Measurements from ENCODE around the gene TSC2.
"Not testable (repeated sequence)": the region's sequence is repeated elsewhere in the genome, so short reads cannot be mapped to it uniquely, and the experiment has no call there.

DNA sequence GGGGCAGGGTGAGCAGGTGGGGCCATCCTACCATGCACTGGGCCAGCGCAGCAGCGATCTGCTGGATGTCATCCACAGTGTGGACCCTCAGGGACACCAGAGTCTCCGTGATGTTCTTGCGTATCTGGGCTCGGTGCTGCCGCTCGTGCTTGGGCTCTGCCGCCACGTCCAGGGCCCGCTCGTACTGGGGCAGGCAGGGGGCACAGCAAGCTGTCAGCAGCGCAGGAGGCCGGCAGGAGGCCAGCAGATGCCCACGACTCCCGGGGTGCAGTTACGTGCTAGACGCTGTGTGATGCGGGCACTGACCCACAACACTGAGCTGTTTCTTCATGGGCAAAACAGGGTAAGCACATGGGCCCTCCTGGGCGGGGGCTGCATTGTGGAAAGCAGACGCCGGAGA lies 57.5 kb downstream of the TSC2 start:
- not testable (repeated sequence) for TF ChIP-seq POLR2AphosphoS5 (IDR thresholded peaks at IDR 0.05; ENCODE audit: insufficient read depth, low read depth, low read length); EZH2 (IDR thresholded peaks at IDR 0.05; ENCODE audit: borderline replicate concordance, low read depth, low read length, severe bottlenecking); POLR2A (IDR thresholded peaks at IDR 0.05; ENCODE audit: low read depth, low read length)
- TF ChIP-seq, protein P1, sequence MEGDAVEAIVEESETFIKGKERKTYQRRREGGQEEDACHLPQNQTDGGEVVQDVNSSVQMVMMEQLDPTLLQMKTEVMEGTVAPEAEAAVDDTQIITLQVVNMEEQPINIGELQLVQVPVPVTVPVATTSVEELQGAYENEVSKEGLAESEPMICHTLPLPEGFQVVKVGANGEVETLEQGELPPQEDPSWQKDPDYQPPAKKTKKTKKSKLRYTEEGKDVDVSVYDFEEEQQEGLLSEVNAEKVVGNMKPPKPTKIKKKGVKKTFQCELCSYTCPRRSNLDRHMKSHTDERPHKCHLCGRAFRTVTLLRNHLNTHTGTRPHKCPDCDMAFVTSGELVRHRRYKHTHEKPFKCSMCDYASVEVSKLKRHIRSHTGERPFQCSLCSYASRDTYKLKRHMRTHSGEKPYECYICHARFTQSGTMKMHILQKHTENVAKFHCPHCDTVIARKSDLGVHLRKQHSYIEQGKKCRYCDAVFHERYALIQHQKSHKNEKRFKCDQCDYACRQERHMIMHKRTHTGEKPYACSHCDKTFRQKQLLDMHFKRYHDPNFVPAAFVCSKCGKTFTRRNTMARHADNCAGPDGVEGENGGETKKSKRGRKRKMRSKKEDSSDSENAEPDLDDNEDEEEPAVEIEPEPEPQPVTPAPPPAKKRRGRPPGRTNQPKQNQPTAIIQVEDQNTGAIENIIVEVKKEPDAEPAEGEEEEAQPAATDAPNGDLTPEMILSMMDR (IDR thresholded peaks at IDR 0.05; ENCODE audit: extremely low read depth in 1 of 2, insufficient read depth in 1 of 2, low read depth in 1 of 2, low read length in 2 of 2) = not testable (repeated sequence)

Measured in endothelial cell of umbilical vein (primary cell).